Measurements from ENCODE around the gene SERTAD1.

SERTAD1 gene

GRCh38 chr19:40416918-40417642, 8.7 kb downstream of the SERTAD1 start:
- no peak for DNase-seq (ENCODE audit: low read depth)
- no peak for TF ChIP-seq CTCF (IDR thresholded peaks at IDR 0.05; ENCODE audit: low read depth, low read length, missing control alignments)
- H3K4me3 ChIP-seq (ENCODE audit: low read depth, low read length): no peak overlapping the region
- in situ Hi-C loops (cut with HindIII; ENCODE audit: low sequenced_read_pairs): no loop called here

- in situ Hi-C loops (cut with HindIII; ENCODE audit: low sequenced_read_pairs): no loop called here
Observed at GRCh38 chr19:40415768-40416167, 10.0 kb downstream of the SERTAD1 start.

GRCh38 chr19:40414542-40415535, 11.0 kb downstream of the SERTAD1 start:
- in situ Hi-C loops (cut with HindIII; ENCODE audit: low sequenced_read_pairs): no loop called here
- no peak overlapping the region for H3K4me3 ChIP-seq (ENCODE audit: low read depth, low read length)
- TF ChIP-seq CTCF (IDR thresholded peaks at IDR 0.05; ENCODE audit: low read depth, low read length, missing control alignments): no peak
- no peak for DNase-seq (ENCODE audit: low read depth)

More at GRCh38 chr19:40415768-40416167, 10.0 kb downstream of the SERTAD1 start:
- TF ChIP-seq CTCF (IDR thresholded peaks at IDR 0.05; ENCODE audit: low read depth, low read length, missing control alignments): no peak
- no peak for DNase-seq (ENCODE audit: low read depth)
- no peak overlapping the region for H3K4me3 ChIP-seq (ENCODE audit: low read depth, low read length)

- DNase-seq (ENCODE audit: low read depth): no peak
- H3K4me3 ChIP-seq (ENCODE audit: low read depth, low read length): no peak within 1 kb of the TSS
- in situ Hi-C loops (cut with HindIII; ENCODE audit: low sequenced_read_pairs): no loop called here
- TF ChIP-seq CTCF (IDR thresholded peaks at IDR 0.05; ENCODE audit: low read depth, low read length, missing control alignments): no peak
Observed at GRCh38 chr19:40413291-40413845, 12.4 kb downstream of the SERTAD1 start, which contains the start of gene PRX. Gene PRX, minus strand, starts transcription at chr19:40413378. Its CDS starts 5,446 bp downstream, at chr19:40407932.

GRCh38 chr19:40412866-40413265, 12.9 kb downstream of the SERTAD1 start:
- in situ Hi-C loops (cut with HindIII; ENCODE audit: low sequenced_read_pairs): no loop called here
- DNase-seq (ENCODE audit: low read depth): no peak
- TF ChIP-seq CTCF (IDR thresholded peaks at IDR 0.05; ENCODE audit: low read depth, low read length, missing control alignments): no peak
- no peak overlapping the region for H3K4me3 ChIP-seq (ENCODE audit: low read depth, low read length)

GRCh38 chr19:40411958-40412499, 13.8 kb downstream of the SERTAD1 start:
- in situ Hi-C loops (cut with HindIII; ENCODE audit: low sequenced_read_pairs): no loop called here
- TF ChIP-seq CTCF (IDR thresholded peaks at IDR 0.05; ENCODE audit: low read depth, low read length, missing control alignments): no peak
- H3K4me3 ChIP-seq (ENCODE audit: low read depth, low read length): no peak overlapping the region
- DNase-seq (ENCODE audit: low read depth): no peak

Measured in astrocyte of the cerebellum (primary cell).